HepG2 (cell line): Measurements from ENCODE around the gene BABAM2. TPM values are rescaled to one million over a fixed set of nuclear protein-coding genes. Genes with fewer than 3 reads are reported as not detected.

Experiments
- ATRX ChIP-seq: sonication (generic); formaldehyde crosslinking; IDR thresholded peaks from 2 replicates; pipeline ENCODE4 v1.4.0; 2020; ENCODE audit warnings: missing genetic modification reagents, borderline replicate concordance
- GATA4 ChIP-seq: sonication (generic); IDR thresholded peaks from 2 replicates; pipeline ENCODE4 v1.6.1; 2016; ENCODE audit warnings: antibody characterized with exemption, low read depth, borderline replicate concordance
- HOXA3 ChIP-seq: sonication (generic); formaldehyde crosslinking; IDR thresholded peaks from 2 replicates; pipeline ENCODE4 v1.5.0; 2020; ENCODE audit warnings: missing genetic modification reagents
- IKZF1 ChIP-seq: fragments of 450-650 bp; IDR thresholded peaks from 2 replicates; pipeline ENCODE4 v1.7.1; 2016
- MIER2 ChIP-seq: IDR thresholded peaks from 2 replicates; pipeline ENCODE4 v1.6.1; 2016; ENCODE audit warnings: missing biosample characterization, missing genetic modification reagents
- MYC ChIP-seq: sonication (generic); formaldehyde crosslinking; IDR thresholded peaks from 2 replicates; pipeline ENCODE4 v1.9.0; 2021; ENCODE audit warnings: missing genetic modification reagents, borderline replicate concordance
- NRL ChIP-seq: sonication (generic); formaldehyde crosslinking; IDR thresholded peaks from 2 replicates; pipeline ENCODE4 v1.5.0; 2020; ENCODE audit warnings: missing genetic modification reagents, mild to moderate bottlenecking, moderate library complexity, borderline replicate concordance
- SMAD9 ChIP-seq: sonication (generic); formaldehyde crosslinking; IDR thresholded peaks from 2 replicates; pipeline ENCODE4 v1.5.1; 2020; ENCODE audit warnings: mild to moderate bottlenecking, missing genetic modification reagents
- SOX5 ChIP-seq: IDR thresholded peaks from 2 replicates; pipeline ENCODE4 v1.6.1; 2016; ENCODE audit warnings: borderline replicate concordance
- TBP ChIP-seq: sonication (generic); formaldehyde crosslinking; IDR thresholded peaks from 2 replicates; pipeline ENCODE4 v1.5.0; 2020; ENCODE audit warnings: missing genetic modification reagents
- TEAD2 ChIP-seq: sonication (generic); formaldehyde crosslinking; IDR thresholded peaks from 2 replicates; pipeline ENCODE4 v1.9.0; 2021; ENCODE audit warnings: missing genetic modification reagents
- UBTF ChIP-seq: sonication (generic); formaldehyde crosslinking; IDR thresholded peaks from 2 replicates; pipeline ENCODE4 v1.4.0; 2020; ENCODE audit warnings: mild to moderate bottlenecking, missing genetic modification reagents
- ZC3H13 ChIP-seq: sonication (generic); formaldehyde crosslinking; IDR thresholded peaks from 2 replicates; pipeline ENCODE4 v1.8.1; 2023; ENCODE audit warnings: mild to moderate bottlenecking, missing genetic modification reagents, moderate library complexity
- ZFP41 ChIP-seq: sonication (generic); formaldehyde crosslinking; IDR thresholded peaks from 2 replicates; pipeline ENCODE4 v1.4.0; 2020; ENCODE audit warnings: mild to moderate bottlenecking, missing genetic modification reagents, borderline replicate concordance
- ZNF138 ChIP-seq: sonication (generic); formaldehyde crosslinking; IDR thresholded peaks from 2 replicates; pipeline ENCODE4 v1.5.0; 2020; ENCODE audit warnings: mild to moderate bottlenecking, low read depth, missing genetic modification reagents
- ZNF317 ChIP-seq: sonication (generic); formaldehyde crosslinking; IDR thresholded peaks from 2 replicates; pipeline ENCODE4 v1.5.0; 2020; ENCODE audit warnings: mild to moderate bottlenecking, missing genetic modification reagents
- ZNF329 ChIP-seq: sonication (generic); formaldehyde crosslinking; IDR thresholded peaks from 2 replicates; pipeline ENCODE4 v1.9.0; 2021; ENCODE audit warnings: low read depth, mild to moderate bottlenecking, missing genetic modification reagents
- ZNF501 ChIP-seq: sonication (generic); formaldehyde crosslinking; IDR thresholded peaks from 2 replicates; pipeline ENCODE4 v1.5.1; 2020; ENCODE audit warnings: mild to moderate bottlenecking, moderate library complexity, missing genetic modification reagents
- ZNF513 ChIP-seq: sonication (generic); formaldehyde crosslinking; conservative IDR thresholded peaks from 2 replicates; pipeline ENCODE4 v1.5.0; 2020; ENCODE audit warnings: missing genetic modification reagents
- ZNF646 ChIP-seq: sonication (generic); formaldehyde crosslinking; IDR thresholded peaks from 2 replicates; pipeline ENCODE4 v1.9.0; 2021; ENCODE audit warnings: mild to moderate bottlenecking, missing genetic modification reagents
- polyA plus RNA-seq, 8 experiments: library from polyadenylated mRNA; depleted of rRNA in 3 of 8; stranded (reverse) in 7 of 8; unstranded in 1 of 8; fragments of >200 nt; fragmentation: Illumina TruSeq in 4 of 8; extraction: Trizol in 4 of 8; gene quantifications; 2 replicates each; pipeline versions ENCODE4 v1.2.1 to v1.2.3, GENCODE V29; 2011 to 2016; ENCODE audit warnings: low read depth in 4 of 8, missing spikeins in 1 of 8, mixed read lengths in 1 of 8; ENCODE audit not compliant: insufficient read depth in 1 of 8
- total RNA-seq, 5 experiments: library from RNA; depleted of rRNA; stranded (reverse); fragments of >200 nt; fragmentation: Illumina TruSeq; extraction: Trizol; gene quantifications; 2 replicates each; pipeline ENCODE4 v1.2.3, GENCODE V29; 2016; ENCODE audit warnings: low read depth in 1 of 5

The BABAM2 gene
- total and polyA plus RNA-seq, 2 of the 13 experiments (the other 11 are each of a cell fraction or from before 2014, with no cell fraction given), result 24.9 to 28.0 TPM

DNA sequence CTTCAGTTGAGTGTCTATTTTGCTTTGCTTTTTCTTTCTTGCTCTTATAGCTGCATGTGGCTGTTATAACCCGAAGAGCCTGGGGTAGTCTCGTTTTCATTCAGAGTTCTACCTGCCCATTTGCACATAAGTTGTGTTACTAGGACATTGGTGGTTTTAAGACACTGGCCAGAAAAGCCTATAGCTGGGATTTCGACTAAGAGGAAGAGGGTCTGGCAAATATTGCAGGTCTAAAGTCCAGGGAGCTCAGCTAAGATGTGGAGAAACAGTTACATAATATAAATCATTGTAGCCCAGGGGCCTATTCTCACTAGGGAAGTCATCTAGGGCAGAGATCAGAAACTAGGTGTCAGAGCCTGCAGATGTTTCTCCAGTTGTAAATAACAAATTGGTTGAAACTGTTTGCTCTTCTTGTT, 120.8 kb downstream of the BABAM2 start (continued):
- TF ChIP-seq HOXA3 (peak; percentile 46; the same call in 1 of the 2 replicates), IKZF1 (no peak), MYC (no peak), TEAD2 (CRISPR knock-in tag) (no peak), MIER2 (peak; percentile 53; the same call in 1 of the 2 replicates), ZNF501 (no peak), ZFP41 (CRISPR knock-in tag) (no peak), ZNF317 (CRISPR knock-in tag) (no peak), ZNF138 (no peak), ZNF646 (CRISPR knock-in tag) (no peak), UBTF (CRISPR knock-in tag) (no peak), NRL (CRISPR knock-in tag) (no peak), ZNF329 (CRISPR knock-in tag) (no peak), ZC3H13 (no peak), GATA4 (no peak), ATRX (CRISPR knock-in tag) (no peak), SOX5 (peak; percentile 69; the same call in 1 of the 2 replicates), ZNF513 (CRISPR knock-in tag) (no peak), TBP (CRISPR knock-in tag) (no peak), SMAD9 (CRISPR knock-in tag) (no peak)
